GM06990 (cell line): ENCODE measurements around the gene TGFA.

Experiments used
- DNase-seq: peaks from one replicate; pipeline ENCODE4 v3.0.0-alpha.2; 2011; ENCODE audit not compliant: insufficient read length; ENCODE audit errors: extremely low read depth
- H3K27me3 ChIP-seq: replicated peaks from 2 replicates; pipeline ENCODE4 v1.6.0; 2011; ENCODE audit warnings: low read length; ENCODE audit not compliant: control insufficient read depth, insufficient read depth
- H3K36me3 ChIP-seq: 2 replicates; pipeline ENCODE4 v1.5.1; 2011; ENCODE audit warnings: low read length; ENCODE audit not compliant: control insufficient read depth, insufficient read depth
- H3K4me3 ChIP-seq: replicated peaks from 2 replicates; pipeline ENCODE4 v1.5.1; 2011; ENCODE audit warnings: low read depth, mild to moderate bottlenecking, control low read depth, low read length
- TF ChIP-seq, protein P1 (sequence below): IDR thresholded peaks from 2 replicates; pipeline ENCODE4 v1.5.1; 2011; ENCODE audit warnings: low read length, control low read depth, mild to moderate bottlenecking, inconsistent platforms; ENCODE audit not compliant: insufficient read depth, poor library complexity, severe bottlenecking

TGFA gene

DNA sequence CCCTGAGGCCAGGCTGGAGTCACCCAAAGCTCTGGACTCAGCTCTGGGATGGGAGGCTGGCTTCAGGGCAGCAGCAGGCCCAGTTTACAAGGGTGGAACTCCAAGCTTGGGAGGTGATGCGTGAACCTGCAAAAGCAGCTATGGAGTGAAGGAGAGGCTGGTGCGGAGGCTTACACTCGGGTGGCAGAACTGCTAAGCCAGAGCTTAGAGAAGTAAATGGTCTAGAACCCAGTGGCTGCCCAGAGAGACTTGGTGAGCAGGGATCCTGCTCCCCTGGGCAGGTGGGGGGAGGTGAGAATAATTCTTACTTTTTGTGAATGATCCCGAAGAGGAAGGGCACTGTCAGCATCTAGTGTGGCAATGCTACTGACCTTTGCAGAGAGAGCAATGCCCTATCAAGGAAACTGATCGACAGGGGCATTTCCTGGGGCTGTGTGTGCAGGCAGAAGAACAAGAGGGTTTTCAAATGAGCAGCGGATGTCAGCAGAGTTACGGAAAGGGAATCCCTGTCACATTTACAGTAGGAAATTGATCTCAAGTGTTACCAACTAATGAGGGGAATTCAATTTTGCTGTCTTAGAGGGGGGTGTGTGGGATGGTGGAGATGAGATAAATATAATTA, 80.4 kb downstream of the TGFA start:
- Histone ChIP-seq H3K4me3 (no peak overlapping the region), H3K27me3 (peaks cover 6% of the 10 kb centered on the region), H3K36me3 (no peaks in the 10 kb centered on the region)
- TF ChIP-seq, protein P1, sequence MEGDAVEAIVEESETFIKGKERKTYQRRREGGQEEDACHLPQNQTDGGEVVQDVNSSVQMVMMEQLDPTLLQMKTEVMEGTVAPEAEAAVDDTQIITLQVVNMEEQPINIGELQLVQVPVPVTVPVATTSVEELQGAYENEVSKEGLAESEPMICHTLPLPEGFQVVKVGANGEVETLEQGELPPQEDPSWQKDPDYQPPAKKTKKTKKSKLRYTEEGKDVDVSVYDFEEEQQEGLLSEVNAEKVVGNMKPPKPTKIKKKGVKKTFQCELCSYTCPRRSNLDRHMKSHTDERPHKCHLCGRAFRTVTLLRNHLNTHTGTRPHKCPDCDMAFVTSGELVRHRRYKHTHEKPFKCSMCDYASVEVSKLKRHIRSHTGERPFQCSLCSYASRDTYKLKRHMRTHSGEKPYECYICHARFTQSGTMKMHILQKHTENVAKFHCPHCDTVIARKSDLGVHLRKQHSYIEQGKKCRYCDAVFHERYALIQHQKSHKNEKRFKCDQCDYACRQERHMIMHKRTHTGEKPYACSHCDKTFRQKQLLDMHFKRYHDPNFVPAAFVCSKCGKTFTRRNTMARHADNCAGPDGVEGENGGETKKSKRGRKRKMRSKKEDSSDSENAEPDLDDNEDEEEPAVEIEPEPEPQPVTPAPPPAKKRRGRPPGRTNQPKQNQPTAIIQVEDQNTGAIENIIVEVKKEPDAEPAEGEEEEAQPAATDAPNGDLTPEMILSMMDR: no peak
- no peak for DNase-seq

GRCh38 chr2:70472221-70472890, 81.3 kb downstream of the TGFA start:
- no peak for DNase-seq
- TF ChIP-seq, protein P1: no peak
- peaks cover 6% of the 10 kb centered on the region for H3K27me3 ChIP-seq
- no peaks in the 10 kb centered on the region for H3K36me3 ChIP-seq
- H3K4me3 ChIP-seq: no peak overlapping the region

- Histone ChIP-seq H3K4me3 (no peak overlapping the region), H3K36me3 (no peaks in the 10 kb centered on the region), H3K27me3 (peaks cover 6% of the 10 kb centered on the region)
- no peak for DNase-seq
- TF ChIP-seq, protein P1: no peak
Observed at GRCh38 chr2:70471129-70471528, 82.5 kb downstream of the TGFA start.

DNA sequence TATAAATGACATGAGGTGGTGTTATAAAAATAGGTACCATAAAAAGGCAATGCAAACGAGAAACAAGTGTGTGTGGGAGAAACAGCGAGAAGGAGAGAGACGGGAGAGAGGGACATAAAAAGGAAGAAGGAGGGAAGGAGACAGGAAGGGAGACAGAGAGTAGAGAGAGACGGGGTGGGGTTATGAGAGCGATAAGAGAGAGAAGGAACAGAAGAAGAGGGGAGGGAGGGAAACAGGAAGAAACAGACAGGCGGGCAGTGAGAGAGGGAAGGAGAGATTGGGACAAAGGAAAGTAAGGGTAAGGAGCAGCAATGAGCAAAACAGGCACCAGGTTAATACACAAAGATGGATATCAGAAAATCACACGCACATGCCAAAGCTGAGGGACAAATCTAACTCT, 83.7 kb downstream of the TGFA start:
- Histone ChIP-seq H3K36me3 (no peaks in the 10 kb centered on the region), H3K4me3 (no peak overlapping the region), H3K27me3 (peaks cover 6% of the 10 kb centered on the region)
- TF ChIP-seq, protein P1: no peak
- DNase-seq: no peak

DNA sequence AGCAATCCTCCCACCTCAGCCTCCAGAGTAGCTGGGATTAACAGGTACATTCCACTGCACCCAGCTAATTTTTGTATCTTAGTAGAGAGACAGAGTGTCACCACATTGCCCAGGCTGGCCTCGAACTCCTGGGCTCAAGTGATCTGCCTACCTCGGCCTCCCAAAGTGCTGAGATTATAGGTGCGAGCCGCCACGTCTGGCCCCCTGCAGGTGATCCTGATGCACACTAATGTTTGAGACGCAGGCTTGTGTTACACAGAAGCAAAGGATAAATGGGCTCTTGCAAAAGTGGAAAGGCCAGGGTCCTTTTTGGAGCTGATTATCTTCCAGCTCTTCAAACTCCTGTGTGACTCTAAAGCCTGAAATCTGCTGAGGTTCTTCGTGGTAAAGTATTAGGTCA, 84.2 kb downstream of the TGFA start:
- H3K27me3 ChIP-seq: peaks cover 6% of the 10 kb centered on the region
- no peak for DNase-seq
- no peaks in the 10 kb centered on the region for H3K36me3 ChIP-seq
- no peak overlapping the region for H3K4me3 ChIP-seq
- TF ChIP-seq, protein P1: no peak
